ENCODE measurements around the gene ANKRD60.

DNA sequence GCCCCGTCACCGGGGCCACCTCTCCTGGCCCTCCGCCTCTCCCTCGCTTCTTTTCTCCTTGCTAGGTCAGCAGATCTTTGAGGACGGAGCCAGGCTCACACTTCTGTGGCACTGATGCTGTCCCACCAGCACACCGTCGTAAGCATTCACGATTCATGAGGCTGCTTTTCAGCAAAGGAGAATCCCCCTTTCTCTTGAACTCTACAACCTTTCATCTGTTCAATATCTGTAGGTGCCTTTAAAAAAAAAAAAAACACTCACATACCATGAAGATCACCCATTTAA lies 31.3 kb downstream of the ANKRD60 start:
- TF ChIP-seq POLR2A (IDR thresholded peaks at IDR 0.05; ENCODE audit: low read depth, low read length) (no peak), CTCF (conservative IDR thresholded peaks at IDR 0.05; ENCODE audit: low read depth, low read length) (no peak), MAFK (IDR thresholded peaks at IDR 0.05; ENCODE audit: low read depth, low read length) (no peak), SMC3 (IDR thresholded peaks at IDR 0.05; ENCODE audit: low read depth, low read length) (no peak)

Measured in IMR-90 (cell line).